Esophagus squamous epithelium (tissue), 5 donors: Measurements from ENCODE around the gene RETREG3. TPM values are rescaled to one million over a fixed set of nuclear protein-coding genes. Genes with fewer than 3 reads are reported as not detected.
A peak's percentile ranks its signal among the peaks of the same experiment; 100 is the strongest.

Source experiments
- DNase-seq: peaks from one replicate; lab custom pipeline; 2025; lab: John Stamatoyannopoulos, UW
- H3K27ac ChIP-seq, 4 donors: fragments of 200-600 bp; sonication (generic); one replicate each; pipeline ENCODE4 v1.5.1; 2016 to 2019; ENCODE audit warnings: mild to moderate bottlenecking in 1 of 4
- H3K27me3 ChIP-seq, 4 donors: fragments of 200-600 bp; sonication (generic); 1 replicate in 3 of 4; 2 replicates in 1 of 4; pipeline versions ENCODE4 v1.5.1 to v1.6.0; 2017 to 2021; ENCODE audit warnings: antibody characterized with exemption in 1 of 4
- H3K36me3 ChIP-seq, 3 donors: fragments of 200-600 bp; sonication (generic); one replicate each; pipeline ENCODE4 v1.5.1; 2016 to 2019
- H3K4me1 ChIP-seq, 3 donors: fragments of 200-600 bp; sonication (generic); one replicate each; pipeline ENCODE4 v1.5.1; 2017 to 2019
- H3K4me3 ChIP-seq, 4 donors: fragments of 200-600 bp; sonication (generic); 1 replicate in 3 of 4; 2 replicates in 1 of 4; pipeline ENCODE4 v1.5.1; 2016 to 2019; ENCODE audit warnings: mild to moderate bottlenecking in 2 of 4, moderate library complexity in 1 of 4
- H3K9me3 ChIP-seq, 3 donors: fragments of 200-600 bp; sonication (generic); one replicate each; pipeline ENCODE4 v1.5.1; 2016 to 2019
- POLR2A ChIP-seq, 4 donors: fragments of 450-650 bp; IDR thresholded peaks; one replicate each; pipeline ENCODE4 v1.6.1; 2017; ENCODE audit warnings: antibody characterized with exemption in 4 of 4, mild to moderate bottlenecking in 4 of 4, moderate library complexity in 3 of 4
- WGBS, 2 donors: methylation state at CpG; one replicate each; pipeline ENCODE4 v1.1.5; 2018; 5-methylcytosine and 5-hydroxymethylcytosine counted together
- intact Hi-C: fragments of 100-400 bp; cut with DNase I; formaldehyde crosslinking; loops from one replicate; pipeline ENCODE4 v1.15.0; 2022
- total RNA-seq, 4 donors: library from RNA; depleted of rRNA; stranded (reverse); fragments of >200 nt; gene quantifications; one replicate each; pipeline ENCODE4 v1.1.0, GENCODE V29; 2016
- TF ChIP-seq, protein P1 (sequence below), 6 experiments: fragments of 450-650 bp in 4 of 6; fragments of 200-600 bp in 2 of 6; sonication (generic) in 2 of 6; IDR thresholded peaks; one replicate each; pipeline ENCODE4 v1.5.1; 2016 to 2019; ENCODE audit warnings: antibody characterized with exemption in 6 of 6, mild to moderate bottlenecking in 4 of 6, moderate library complexity in 4 of 6
- donor health status: DM: yes; HTN: yes; CAD: no.

Gene RETREG3
- total RNA-seq, 4 donors from 2014 or later: 35.7 to 59.6 (median 53.0) TPM

DNA sequence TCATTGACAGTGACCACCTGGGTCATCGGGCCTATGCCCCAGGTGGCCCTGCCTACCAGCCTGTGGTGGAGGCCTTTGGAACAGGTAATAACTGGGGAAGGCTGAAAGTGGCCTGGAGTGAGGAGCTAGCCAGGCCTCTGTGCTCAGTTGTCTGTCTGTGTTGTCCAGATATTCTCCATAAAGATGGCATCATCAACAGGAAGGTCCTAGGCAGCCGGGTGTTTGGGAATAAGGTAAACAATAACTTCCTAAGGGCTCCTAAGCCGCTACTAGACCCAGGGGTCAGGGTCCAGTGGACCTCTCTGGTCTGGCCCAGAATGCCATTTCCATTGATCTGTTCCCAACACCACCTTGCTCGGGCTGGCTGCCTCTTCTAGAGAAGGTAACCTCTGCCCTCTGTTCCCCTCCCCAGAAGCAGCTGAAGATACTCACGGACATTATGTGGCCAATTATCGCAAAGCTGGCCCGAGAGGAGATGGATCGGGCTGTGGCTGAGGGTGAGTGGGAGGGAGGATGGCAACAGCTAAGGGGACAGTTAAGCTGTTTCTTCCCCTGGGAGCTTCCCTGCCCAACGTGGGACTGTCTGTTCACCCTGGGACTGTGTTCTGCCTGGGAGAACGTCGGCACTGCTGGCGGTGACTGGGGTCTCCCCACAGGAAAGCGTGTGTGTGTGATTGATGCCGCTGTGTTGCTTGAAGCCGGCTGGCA is 44.2 kb downstream of the RETREG3 start:
- intact Hi-C loops: no loop called here
- no peak for DNase-seq

GRCh38 chr17:42563950-42564349 is 45.2 kb downstream of the RETREG3 start:
- Histone ChIP-seq H3K9me3 (no peaks in the 10 kb centered on the region), H3K27me3 (no peaks in the 10 kb centered on the region), H3K4me3 (peak overlapping the region in 2 of 4 donors; percentile 73 to 91), H3K36me3 (peaks cover 19 to 35% (median 23%) of the 10 kb centered on the region in 3 donors), H3K27ac (peak overlapping the region in 3 of 4 donors; percentile 87 to 94 (median 89)), H3K4me1 (peaks cover 43 to 81% (median 47%) of the 10 kb centered on the region in 3 donors)
- 58 to 80% methylated on average over 3 to 5 of the region's 9 CpGs for WGBS, 2 donors
- intact Hi-C loops: no loop called here
- DNase-seq: no peak
- TF ChIP-seq POLR2A (IDR thresholded peaks at IDR 0.05): no peak
- TF ChIP-seq, protein P1, sequence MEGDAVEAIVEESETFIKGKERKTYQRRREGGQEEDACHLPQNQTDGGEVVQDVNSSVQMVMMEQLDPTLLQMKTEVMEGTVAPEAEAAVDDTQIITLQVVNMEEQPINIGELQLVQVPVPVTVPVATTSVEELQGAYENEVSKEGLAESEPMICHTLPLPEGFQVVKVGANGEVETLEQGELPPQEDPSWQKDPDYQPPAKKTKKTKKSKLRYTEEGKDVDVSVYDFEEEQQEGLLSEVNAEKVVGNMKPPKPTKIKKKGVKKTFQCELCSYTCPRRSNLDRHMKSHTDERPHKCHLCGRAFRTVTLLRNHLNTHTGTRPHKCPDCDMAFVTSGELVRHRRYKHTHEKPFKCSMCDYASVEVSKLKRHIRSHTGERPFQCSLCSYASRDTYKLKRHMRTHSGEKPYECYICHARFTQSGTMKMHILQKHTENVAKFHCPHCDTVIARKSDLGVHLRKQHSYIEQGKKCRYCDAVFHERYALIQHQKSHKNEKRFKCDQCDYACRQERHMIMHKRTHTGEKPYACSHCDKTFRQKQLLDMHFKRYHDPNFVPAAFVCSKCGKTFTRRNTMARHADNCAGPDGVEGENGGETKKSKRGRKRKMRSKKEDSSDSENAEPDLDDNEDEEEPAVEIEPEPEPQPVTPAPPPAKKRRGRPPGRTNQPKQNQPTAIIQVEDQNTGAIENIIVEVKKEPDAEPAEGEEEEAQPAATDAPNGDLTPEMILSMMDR (IDR thresholded peaks at IDR 0.05): no peak

More for the DNA sequence above, 44.2 kb downstream of the RETREG3 start:
- no peak overlapping the region for H3K4me3 ChIP-seq
- peaks cover 28 to 45% (median 33%) of the 10 kb centered on the region in 3 donors for H3K36me3 ChIP-seq
- H3K4me1 ChIP-seq: peaks cover 43 to 77% (median 47%) of the 10 kb centered on the region in 3 donors
- H3K9me3 ChIP-seq: no peaks in the 10 kb centered on the region
- 85 to 87% methylated on average over 14 of the region's 15 CpGs for WGBS, 2 donors
- peak overlapping the region in 2 of 4 donors; percentile 89 to 95 for H3K27ac ChIP-seq
- no peaks in the 10 kb centered on the region for H3K27me3 ChIP-seq
- TF ChIP-seq, protein P1 (IDR thresholded peaks at IDR 0.05): no peak
- no peak for TF ChIP-seq POLR2A (IDR thresholded peaks at IDR 0.05)

DNA sequence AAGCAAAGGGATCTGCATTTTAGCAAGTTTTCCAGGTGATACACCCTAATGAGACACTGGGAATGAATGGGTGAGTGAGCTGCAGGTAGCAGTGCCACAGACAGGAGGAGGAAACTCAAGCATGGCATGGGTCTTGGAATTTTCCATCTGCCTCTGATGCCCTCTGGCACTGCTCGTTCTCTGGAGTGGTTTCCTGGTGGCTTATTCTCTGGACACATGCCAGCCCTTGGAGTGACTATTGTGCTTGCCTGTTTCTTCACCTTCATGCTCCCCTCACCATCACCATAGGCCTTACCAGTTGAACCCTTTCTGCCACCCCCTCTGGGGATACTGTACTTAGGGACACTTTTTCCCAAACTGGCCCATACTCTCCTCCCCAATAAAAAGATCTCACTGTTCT is 45.6 kb downstream of the RETREG3 start:
- 0 to 13% methylated on average over 1 of the region's 1 CpG for WGBS, 2 donors
- no peaks in the 10 kb centered on the region for H3K9me3 ChIP-seq
- DNase-seq: no peak
- no peaks in the 10 kb centered on the region for H3K27me3 ChIP-seq
- intact Hi-C loops: no loop called here
- no peak for TF ChIP-seq POLR2A (IDR thresholded peaks at IDR 0.05)
- TF ChIP-seq, protein P1 (IDR thresholded peaks at IDR 0.05): peak in 2 of 6 experiments; percentile 29 to 34
- H3K27ac ChIP-seq: peak overlapping the region; percentile 87 to 94 (median 90)
- H3K36me3 ChIP-seq: peaks cover 15 to 31% (median 19%) of the 10 kb centered on the region in 3 donors
- peak overlapping the region in 3 of 4 donors; percentile 73 to 91 (median 85) for H3K4me3 ChIP-seq
- H3K4me1 ChIP-seq: peaks cover 40 to 80% (median 44%) of the 10 kb centered on the region in 3 donors

DNA sequence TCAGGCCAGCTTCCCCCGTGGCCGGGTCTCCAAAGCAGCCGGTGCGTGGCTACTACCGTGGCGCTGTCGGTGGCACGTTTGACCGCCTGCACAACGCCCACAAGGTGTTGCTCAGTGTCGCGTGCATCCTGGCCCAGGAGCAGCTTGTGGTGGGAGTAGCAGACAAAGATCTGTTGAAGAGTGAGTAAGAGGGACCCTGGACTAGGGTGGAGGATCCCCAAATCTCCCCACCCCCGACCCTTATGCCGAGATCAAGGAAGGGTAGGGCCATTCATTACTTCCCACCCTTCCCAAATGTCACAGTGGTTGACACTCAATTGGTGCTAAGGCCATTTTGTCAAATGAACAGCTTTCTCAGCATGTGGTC is 46.0 kb downstream of the RETREG3 start:
- Histone ChIP-seq H3K4me1 (peaks cover 36 to 76% (median 40%) of the 10 kb centered on the region in 3 donors), H3K4me3 (peak overlapping the region; percentile 66 to 91 (median 79)), H3K27me3 (no peaks in the 10 kb centered on the region), H3K9me3 (no peaks in the 10 kb centered on the region), H3K27ac (peak overlapping the region; percentile 87 to 94 (median 90)), H3K36me3 (peaks cover 13 to 27% (median 15%) of the 10 kb centered on the region in 3 donors)
- TF ChIP-seq, protein P1 (IDR thresholded peaks at IDR 0.05): no peak
- TF ChIP-seq POLR2A (IDR thresholded peaks at IDR 0.05): no peak
- no peak for DNase-seq
- intact Hi-C loops: no loop called here
- 53 to 80% methylated on average over 1 to 3 of the region's 14 CpGs for WGBS, 2 donors
